OCI-LY3 (cell line): Measurements from ENCODE around the gene CEP112.

Experiments used
- H2AFZ ChIP-seq: fragments of 200-600, 300-600 bp; shearing (Covaris generic); 2 replicates; pipeline ENCODE4 v1.6.0; 2014; ENCODE audit warnings: antibody characterized with exemption, low read depth, low read length
- H3K27ac ChIP-seq: fragments of 200-600, 300-600 bp; sonication (generic); 2 replicates; pipeline ENCODE4 v1.5.1; 2014; ENCODE audit warnings: mild to moderate bottlenecking, low read length, moderate library complexity, mixed read lengths
- H3K27me3 ChIP-seq: fragments of 200-600, 300-600 bp; sonication (generic); 2 replicates; pipeline ENCODE4 v1.6.1; 2014; ENCODE audit warnings: low read depth, low read length, mixed read lengths
- H3K36me3 ChIP-seq: fragments of 200-600, 300-600 bp; sonication (generic); replicated peaks from 2 replicates; pipeline ENCODE3; 2014; ENCODE audit warnings: low read depth, low read length, mixed read lengths
- H3K4me1 ChIP-seq: fragments of 300-600, 200-600 bp; sonication (generic); 2 replicates; pipeline ENCODE4 v1.6.1; 2014; ENCODE audit warnings: low read length, mixed read lengths
- H3K4me2 ChIP-seq: fragments of 200-600, 300-600 bp; sonication (generic); 2 replicates; pipeline ENCODE4 v1.6.1; 2014; ENCODE audit warnings: low read length, mixed read lengths
- H3K4me3 ChIP-seq: fragments of 300-600, 200-600 bp; sonication (generic); 2 replicates; pipeline ENCODE4 v1.5.1; 2014; ENCODE audit warnings: antibody characterized with exemption, mild to moderate bottlenecking, low read length, moderate library complexity
- H3K79me2 ChIP-seq: fragments of 300-600, 200-600 bp; shearing (Covaris generic); 2 replicates; pipeline ENCODE4 v1.6.1; 2014; ENCODE audit warnings: mild to moderate bottlenecking, low read length, mixed read lengths
- H3K9ac ChIP-seq: fragments of 300-600, 200-600 bp; shearing (Covaris generic); 2 replicates; pipeline ENCODE4 v1.6.0; 2014; ENCODE audit warnings: mild to moderate bottlenecking, low read length, moderate library complexity
- H3K9me3 ChIP-seq: fragments of 200-600, 300-600 bp; shearing (Covaris generic); 2 replicates; pipeline ENCODE4 v1.6.1; 2014; ENCODE audit warnings: low read length, mixed read lengths; ENCODE audit not compliant: insufficient read depth
- H4K20me1 ChIP-seq: fragments of 200-600, 300-600 bp; sonication (generic); 2 replicates; pipeline ENCODE4 v1.6.1; 2016; ENCODE audit warnings: low read length, mixed read lengths; ENCODE audit not compliant: insufficient read depth
- EZH2phosphoT487 ChIP-seq: fragments of 200-600 bp; shearing (Covaris generic); IDR thresholded peaks from 2 replicates; pipeline ENCODE4 v1.6.1; 2018; ENCODE audit warnings: antibody characterized with exemption, mixed run types, low read depth
- TF ChIP-seq, protein P1 (sequence below): fragments of 200-600, 300-600 bp; sonication (generic); IDR thresholded peaks from 2 replicates; pipeline ENCODE4 v1.5.1; 2014; ENCODE audit warnings: antibody characterized with exemption, low read length, low read depth

Gene CEP112

DNA sequence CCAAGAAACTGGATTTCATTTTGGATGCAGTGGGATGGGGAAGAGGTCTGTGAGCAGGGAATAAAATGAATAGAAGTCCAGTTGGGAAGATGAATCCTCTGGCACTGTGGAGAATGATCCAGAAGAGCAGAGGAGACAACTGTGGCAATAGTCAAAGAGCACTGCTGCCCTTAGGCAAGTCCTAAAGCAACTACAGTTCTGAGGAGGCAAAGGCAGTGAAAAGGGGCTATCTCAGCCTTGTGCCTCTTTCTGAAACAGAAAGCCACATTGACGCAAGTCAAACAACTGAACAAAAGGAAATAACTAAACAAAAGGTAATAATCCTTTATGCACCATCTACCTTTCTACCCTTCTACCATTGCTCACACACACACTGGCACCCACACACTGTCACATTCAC lies 392.5 kb downstream of the CEP112 start:
- Histone ChIP-seq H3K4me2 (0 out of 2 replicates have a peak overlapping the region, but pooled peaks have one; percentile 2), H3K9ac (no peak overlapping the region), H4K20me1 (no peaks in the 10 kb centered on the region), H3K27me3 (no peaks in the 10 kb centered on the region), H3K79me2 (no peaks in the 10 kb centered on the region), H3K27ac (no peak overlapping the region), H3K4me1 (peaks cover 13% of the 10 kb centered on the region), H3K4me3 (no peak overlapping the region), H3K36me3 (peaks cover 15% of the 10 kb centered on the region), H2AFZ (no peak overlapping the region), H3K9me3 (peaks cover 35% of the 10 kb centered on the region; the same call in 1 of the 2 replicates)
- TF ChIP-seq, protein P1, sequence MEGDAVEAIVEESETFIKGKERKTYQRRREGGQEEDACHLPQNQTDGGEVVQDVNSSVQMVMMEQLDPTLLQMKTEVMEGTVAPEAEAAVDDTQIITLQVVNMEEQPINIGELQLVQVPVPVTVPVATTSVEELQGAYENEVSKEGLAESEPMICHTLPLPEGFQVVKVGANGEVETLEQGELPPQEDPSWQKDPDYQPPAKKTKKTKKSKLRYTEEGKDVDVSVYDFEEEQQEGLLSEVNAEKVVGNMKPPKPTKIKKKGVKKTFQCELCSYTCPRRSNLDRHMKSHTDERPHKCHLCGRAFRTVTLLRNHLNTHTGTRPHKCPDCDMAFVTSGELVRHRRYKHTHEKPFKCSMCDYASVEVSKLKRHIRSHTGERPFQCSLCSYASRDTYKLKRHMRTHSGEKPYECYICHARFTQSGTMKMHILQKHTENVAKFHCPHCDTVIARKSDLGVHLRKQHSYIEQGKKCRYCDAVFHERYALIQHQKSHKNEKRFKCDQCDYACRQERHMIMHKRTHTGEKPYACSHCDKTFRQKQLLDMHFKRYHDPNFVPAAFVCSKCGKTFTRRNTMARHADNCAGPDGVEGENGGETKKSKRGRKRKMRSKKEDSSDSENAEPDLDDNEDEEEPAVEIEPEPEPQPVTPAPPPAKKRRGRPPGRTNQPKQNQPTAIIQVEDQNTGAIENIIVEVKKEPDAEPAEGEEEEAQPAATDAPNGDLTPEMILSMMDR = no peak
- no peak for TF ChIP-seq EZH2phosphoT487

DNA sequence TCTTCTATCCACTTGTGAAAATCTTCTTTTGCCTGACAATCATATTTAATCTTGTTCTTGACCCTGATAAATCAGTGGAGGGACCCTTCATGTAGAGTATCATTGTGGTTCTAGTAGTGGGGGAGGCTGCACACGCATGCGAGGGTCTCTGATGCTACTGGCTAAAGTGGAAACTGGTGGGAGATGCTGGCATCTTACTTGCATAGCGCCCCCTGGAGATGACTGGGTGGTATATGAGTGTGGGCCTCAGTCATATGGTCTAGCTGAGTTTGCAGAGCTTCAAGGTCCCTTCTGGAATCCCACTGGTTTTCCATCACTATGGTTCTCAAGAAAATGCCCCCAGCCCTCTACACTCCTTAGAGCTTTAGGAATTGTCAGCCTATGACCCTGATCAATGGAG lies 394.1 kb downstream of the CEP112 start:
- TF ChIP-seq, protein P1 = peak; percentile 50
- no peak for TF ChIP-seq EZH2phosphoT487

DNA sequence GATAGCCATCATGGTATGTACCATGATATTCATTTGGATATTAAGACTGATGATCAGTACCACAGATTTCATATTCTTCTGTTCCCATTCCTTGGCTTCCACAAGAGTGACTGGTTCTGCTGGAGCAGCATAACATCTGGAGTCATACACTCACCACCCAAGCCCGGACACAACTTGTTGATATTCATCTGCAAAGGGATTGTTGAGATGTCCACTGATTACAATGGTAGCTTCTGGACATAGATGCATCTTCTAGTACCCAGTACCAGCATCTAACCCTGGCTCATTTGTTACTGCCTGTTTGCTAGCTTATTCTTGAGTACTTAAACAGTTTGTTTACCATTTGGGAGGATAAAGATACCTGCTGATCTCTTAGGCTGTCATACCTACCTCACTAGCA lies 394.8 kb downstream of the CEP112 start:
- Histone ChIP-seq H2AFZ (no peak overlapping the region), H4K20me1 (no peaks in the 10 kb centered on the region), H3K27me3 (no peaks in the 10 kb centered on the region), H3K9ac (no peak overlapping the region), H3K79me2 (no peaks in the 10 kb centered on the region), H3K4me3 (no peak overlapping the region), H3K4me1 (peaks cover 13% of the 10 kb centered on the region), H3K4me2 (no peak overlapping the region), H3K36me3 (peaks cover 6% of the 10 kb centered on the region), H3K9me3 (peaks cover 20% of the 10 kb centered on the region; the same call in 1 of the 2 replicates), H3K27ac (no peak overlapping the region)
- TF ChIP-seq, protein P1 = no peak
- no peak for TF ChIP-seq EZH2phosphoT487

More for the DNA sequence above, 394.1 kb downstream of the CEP112 start:
- Histone ChIP-seq H3K27ac (no peak overlapping the region), H3K9me3 (peaks cover 27% of the 10 kb centered on the region; the same call in 1 of the 2 replicates), H3K4me3 (no peak overlapping the region), H3K36me3 (peaks cover 11% of the 10 kb centered on the region), H2AFZ (no peak overlapping the region), H3K27me3 (no peaks in the 10 kb centered on the region), H3K9ac (no peak overlapping the region), H3K79me2 (no peaks in the 10 kb centered on the region), H3K4me2 (no peak overlapping the region), H4K20me1 (no peaks in the 10 kb centered on the region), H3K4me1 (peaks cover 13% of the 10 kb centered on the region)

DNA sequence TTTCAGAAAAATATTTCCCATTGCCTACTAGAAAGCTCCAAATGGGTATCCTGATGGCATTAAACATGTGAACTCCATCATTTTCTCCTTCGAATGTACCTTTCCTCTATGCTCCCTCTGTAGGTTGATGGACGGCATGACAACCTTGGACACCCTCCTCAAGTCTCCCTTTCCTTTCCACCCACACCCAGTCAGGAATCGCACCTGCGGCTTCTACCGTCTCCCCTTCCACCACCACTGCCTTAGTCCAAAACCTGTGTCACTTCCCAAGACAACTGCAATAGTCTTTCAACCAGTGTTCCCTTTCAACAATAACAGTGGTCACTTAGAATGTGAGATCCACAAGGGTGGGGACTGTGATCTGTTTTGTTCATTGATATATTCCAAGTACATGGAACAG lies 397.4 kb downstream of the CEP112 start:
- H3K4me2 ChIP-seq = no peak overlapping the region
- TF ChIP-seq, protein P1 = peak; percentile 52
- TF ChIP-seq EZH2phosphoT487 = no peak
- no peak overlapping the region for H3K27ac ChIP-seq
- no peaks in the 10 kb centered on the region for H3K36me3 ChIP-seq
- H3K4me1 ChIP-seq = peaks cover 6% of the 10 kb centered on the region
- no peak overlapping the region for H3K4me3 ChIP-seq
- H2AFZ ChIP-seq = no peak overlapping the region
- H3K79me2 ChIP-seq = no peaks in the 10 kb centered on the region
- H3K9ac ChIP-seq = no peak overlapping the region
- no peaks in the 10 kb centered on the region for H4K20me1 ChIP-seq
- H3K9me3 ChIP-seq = no peaks in the 10 kb centered on the region
- no peaks in the 10 kb centered on the region for H3K27me3 ChIP-seq
